Measurements from ENCODE around the gene GSAP. TPM values are rescaled to one million over a fixed set of nuclear protein-coding genes. Genes with fewer than 3 reads are reported as not detected.

The GSAP gene
- total RNA-seq, 1 experiment from 2014 or later: 23.3 TPM

DNA sequence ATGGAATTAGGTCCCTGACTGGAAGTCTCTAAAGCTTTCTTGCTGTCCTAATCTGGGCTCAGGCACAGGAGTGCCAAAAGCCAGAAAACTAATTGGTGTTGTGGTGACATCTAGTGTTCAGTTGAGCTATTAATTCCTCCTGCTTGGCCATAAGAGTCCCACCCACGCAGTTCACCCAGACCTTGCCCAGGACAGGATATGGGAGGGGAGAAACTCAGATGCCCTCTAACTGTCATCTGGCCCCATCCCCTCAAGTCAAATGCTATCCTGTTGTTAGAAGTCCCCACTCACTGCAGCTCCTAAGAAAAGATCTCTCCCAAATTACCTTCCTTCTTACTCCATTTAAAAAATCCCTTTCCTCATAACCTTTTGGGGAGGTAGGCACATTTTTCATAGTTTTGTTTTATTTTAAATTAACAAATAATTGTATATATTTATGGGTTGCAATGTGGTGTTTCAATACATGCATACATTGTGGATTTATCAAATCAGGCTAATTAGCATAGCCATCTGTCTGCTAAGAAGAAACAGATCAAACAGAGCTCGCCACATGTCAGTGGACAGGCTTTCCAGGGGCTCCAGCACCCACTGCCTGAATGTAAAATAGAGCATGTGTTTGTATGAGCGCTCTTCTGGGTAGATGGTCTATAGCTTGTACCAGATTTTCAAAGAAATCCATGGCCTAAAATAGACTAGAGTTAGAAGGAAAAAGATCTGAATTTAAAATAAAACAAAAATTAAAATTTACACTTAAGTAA lies 84.0 kb downstream of the GSAP start:
- TF ChIP-seq, protein P1, sequence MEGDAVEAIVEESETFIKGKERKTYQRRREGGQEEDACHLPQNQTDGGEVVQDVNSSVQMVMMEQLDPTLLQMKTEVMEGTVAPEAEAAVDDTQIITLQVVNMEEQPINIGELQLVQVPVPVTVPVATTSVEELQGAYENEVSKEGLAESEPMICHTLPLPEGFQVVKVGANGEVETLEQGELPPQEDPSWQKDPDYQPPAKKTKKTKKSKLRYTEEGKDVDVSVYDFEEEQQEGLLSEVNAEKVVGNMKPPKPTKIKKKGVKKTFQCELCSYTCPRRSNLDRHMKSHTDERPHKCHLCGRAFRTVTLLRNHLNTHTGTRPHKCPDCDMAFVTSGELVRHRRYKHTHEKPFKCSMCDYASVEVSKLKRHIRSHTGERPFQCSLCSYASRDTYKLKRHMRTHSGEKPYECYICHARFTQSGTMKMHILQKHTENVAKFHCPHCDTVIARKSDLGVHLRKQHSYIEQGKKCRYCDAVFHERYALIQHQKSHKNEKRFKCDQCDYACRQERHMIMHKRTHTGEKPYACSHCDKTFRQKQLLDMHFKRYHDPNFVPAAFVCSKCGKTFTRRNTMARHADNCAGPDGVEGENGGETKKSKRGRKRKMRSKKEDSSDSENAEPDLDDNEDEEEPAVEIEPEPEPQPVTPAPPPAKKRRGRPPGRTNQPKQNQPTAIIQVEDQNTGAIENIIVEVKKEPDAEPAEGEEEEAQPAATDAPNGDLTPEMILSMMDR (IDR thresholded peaks at IDR 0.05; ENCODE audit: unreplicated experiment): peak; percentile 19
- peak; percentile 50 for DNase-seq
- H3K27ac Mint-ChIP-seq (ENCODE audit: unreplicated experiment): no peak overlapping the region
- H3K36me3 Mint-ChIP-seq (ENCODE audit: insufficient read depth, unreplicated experiment): peaks cover 5% of the 10 kb centered on the region
- H3K9me3 Mint-ChIP-seq (ENCODE audit: low read depth, unreplicated experiment): no peaks in the 10 kb centered on the region
- intact Hi-C loops (cut with micrococcal nuclease; ENCODE audit: unreplicated experiment): loop anchor here (5.0 kb wide), 1 partner anchor 210 kb away; the partner anchor contains the start of gene CCDC146
- CTCF ChIA-PET: interaction anchor here (0.7 to 1.5 kb wide), 5 partner anchors 75 to 210 kb away, joined by 3 to 22 read pairs (median 3); partner anchors contain the start of gene CCDC146
- peaks cover 28% of the 10 kb centered on the region for H3K4me1 Mint-ChIP-seq (ENCODE audit: low read depth, unreplicated experiment)
- no TSS peak for BruUV-seq (replicated peaks)
- no peak overlapping the region for H3K4me3 Mint-ChIP-seq (ENCODE audit: low read depth, unreplicated experiment)
- no peaks in the 10 kb centered on the region for H3K27me3 Mint-ChIP-seq (ENCODE audit: unreplicated experiment)

DNA sequence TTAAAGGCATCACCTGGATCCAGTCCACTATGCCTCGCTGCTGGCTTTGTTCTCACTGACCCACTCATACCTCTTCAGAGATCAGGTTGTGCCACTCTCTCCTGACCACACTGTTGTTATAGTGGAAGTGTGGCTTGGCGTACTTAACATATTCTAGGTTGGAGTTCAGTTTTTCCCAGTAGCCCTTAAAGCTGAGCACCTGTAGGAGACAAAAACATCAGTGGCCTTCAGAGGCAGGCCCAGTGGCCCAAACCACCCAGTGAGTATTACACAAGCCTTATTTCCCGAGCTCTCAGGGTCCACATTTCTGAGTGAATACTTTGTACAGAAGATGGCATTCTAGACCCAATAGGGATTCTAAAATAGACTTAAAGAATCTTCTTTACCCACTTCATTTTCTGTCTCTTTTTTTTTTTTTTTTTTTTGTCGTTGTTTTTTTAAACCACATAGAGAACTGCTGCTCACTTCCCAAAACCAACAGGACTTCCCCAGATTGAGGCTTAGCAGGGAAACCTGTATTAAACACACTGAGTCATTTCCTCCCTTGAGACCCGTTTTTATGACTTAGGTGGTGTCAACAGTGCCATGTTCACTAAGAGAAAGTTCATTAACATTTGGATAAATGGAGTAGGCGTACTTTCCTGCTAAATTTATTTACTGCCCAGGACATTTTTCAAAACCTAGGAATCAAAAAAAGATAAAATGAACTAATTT lies 85.8 kb downstream of the GSAP start:
- TF ChIP-seq, protein P1 (IDR thresholded peaks at IDR 0.05; ENCODE audit: unreplicated experiment): no peak
- Mint-ChIP-seq H3K9me3 (ENCODE audit: low read depth, unreplicated experiment) (no peaks in the 10 kb centered on the region), H3K27ac (ENCODE audit: unreplicated experiment) (no peak overlapping the region), H3K4me3 (ENCODE audit: low read depth, unreplicated experiment) (no peak overlapping the region), H3K4me1 (ENCODE audit: low read depth, unreplicated experiment) (peaks cover 35% of the 10 kb centered on the region), H3K36me3 (ENCODE audit: insufficient read depth, unreplicated experiment) (peaks cover 5% of the 10 kb centered on the region), H3K27me3 (ENCODE audit: unreplicated experiment) (no peaks in the 10 kb centered on the region)
- intact Hi-C loops (cut with micrococcal nuclease; ENCODE audit: unreplicated experiment): loop anchor here (5.0 kb wide), 1 partner anchor 208 kb away; the partner anchor contains the start of gene CCDC146
- CTCF ChIA-PET: no interaction called here
- no TSS peak for BruUV-seq (replicated peaks)
- DNase-seq: no peak

DNA sequence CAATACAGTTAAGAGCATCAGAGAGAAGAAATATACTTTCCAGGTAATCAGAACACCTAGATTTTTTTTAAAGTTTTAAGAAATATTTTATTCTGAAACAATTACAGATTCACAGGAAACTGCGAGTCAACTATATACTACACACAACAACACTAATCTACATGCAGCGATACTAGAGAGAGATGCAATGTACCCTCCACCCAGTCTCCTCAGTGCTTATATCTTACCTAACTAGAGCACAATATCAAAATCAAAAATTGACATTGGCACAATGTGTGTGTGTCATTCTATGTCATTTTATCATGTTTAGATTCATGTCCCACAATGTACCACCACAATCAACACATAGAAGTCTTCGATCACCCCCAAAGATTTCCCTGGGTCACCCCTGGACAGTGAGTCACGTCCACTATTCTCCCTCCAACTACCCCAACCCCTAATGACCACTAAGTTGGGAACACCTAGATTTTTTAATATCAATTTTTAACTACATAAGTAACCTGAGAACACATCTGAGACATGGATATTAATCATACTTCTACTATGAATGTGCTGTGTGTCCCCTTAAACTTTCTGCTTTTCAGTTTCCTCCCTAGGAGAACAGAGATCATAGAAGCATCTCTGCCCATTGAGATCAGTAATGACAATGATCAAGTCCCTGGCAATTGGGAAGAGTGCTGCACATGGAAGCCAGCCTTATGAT lies 86.5 kb downstream of the GSAP start:
- TF ChIP-seq, protein P1 (IDR thresholded peaks at IDR 0.05; ENCODE audit: unreplicated experiment): no peak
- no peaks in the 10 kb centered on the region for H3K9me3 Mint-ChIP-seq (ENCODE audit: low read depth, unreplicated experiment)
- H3K4me1 Mint-ChIP-seq (ENCODE audit: low read depth, unreplicated experiment): peaks cover 35% of the 10 kb centered on the region
- no peak overlapping the region for H3K4me3 Mint-ChIP-seq (ENCODE audit: low read depth, unreplicated experiment)
- intact Hi-C loops (cut with micrococcal nuclease; ENCODE audit: unreplicated experiment): loop anchor here (5.0 kb wide), 2 partner anchors 82 to 207 kb away; partner anchors contain the start of gene CCDC146
- CTCF ChIA-PET: no interaction called here
- H3K36me3 Mint-ChIP-seq (ENCODE audit: insufficient read depth, unreplicated experiment): peaks cover 5% of the 10 kb centered on the region
- H3K27ac Mint-ChIP-seq (ENCODE audit: unreplicated experiment): no peak overlapping the region
- no peak for DNase-seq
- H3K27me3 Mint-ChIP-seq (ENCODE audit: unreplicated experiment): no peaks in the 10 kb centered on the region
- no TSS peak for BruUV-seq (replicated peaks)

DNA sequence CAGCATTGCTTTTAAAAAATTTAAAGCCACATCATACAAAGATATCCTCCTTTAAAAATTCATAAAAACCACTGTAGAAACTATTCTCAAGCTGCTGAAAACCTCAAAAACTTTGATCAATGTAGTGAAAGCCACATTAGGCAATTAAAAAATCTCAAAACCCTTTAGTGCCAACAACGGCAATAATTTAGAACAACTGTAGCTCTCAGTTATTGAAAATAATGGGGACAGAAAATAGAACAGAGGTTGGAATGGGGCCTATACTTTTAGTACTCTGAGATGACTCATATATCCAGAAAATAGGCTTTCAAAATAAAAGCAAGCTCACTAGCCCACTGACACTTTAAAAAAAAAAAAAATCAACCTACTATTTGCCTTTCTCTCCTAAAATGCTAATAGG lies 87.5 kb downstream of the GSAP start:
- BruUV-seq (replicated peaks): no TSS peak
- no peak for DNase-seq
- H3K9me3 Mint-ChIP-seq (ENCODE audit: low read depth, unreplicated experiment): no peaks in the 10 kb centered on the region
- no peak overlapping the region for H3K4me3 Mint-ChIP-seq (ENCODE audit: low read depth, unreplicated experiment)
- H3K27ac Mint-ChIP-seq (ENCODE audit: unreplicated experiment): no peak overlapping the region
- H3K4me1 Mint-ChIP-seq (ENCODE audit: low read depth, unreplicated experiment): peaks cover 35% of the 10 kb centered on the region
- H3K36me3 Mint-ChIP-seq (ENCODE audit: insufficient read depth, unreplicated experiment): peaks cover 5% of the 10 kb centered on the region
- H3K27me3 Mint-ChIP-seq (ENCODE audit: unreplicated experiment): no peaks in the 10 kb centered on the region
- TF ChIP-seq, protein P1 (IDR thresholded peaks at IDR 0.05; ENCODE audit: unreplicated experiment): no peak
- CTCF ChIA-PET: no interaction called here
- intact Hi-C loops (cut with micrococcal nuclease; ENCODE audit: unreplicated experiment): loop anchor here (5.0 kb wide), 1 partner anchor 81 kb away; no protein-coding TSS in a partner anchor
